ENCODE measurements around the gene CLDN19. TPM values are rescaled to one million over a fixed set of nuclear protein-coding genes. Genes with fewer than 3 reads are reported as not detected.

CLDN19 gene
- total RNA-seq, 1 experiment from 2014 or later: not detected

DNA sequence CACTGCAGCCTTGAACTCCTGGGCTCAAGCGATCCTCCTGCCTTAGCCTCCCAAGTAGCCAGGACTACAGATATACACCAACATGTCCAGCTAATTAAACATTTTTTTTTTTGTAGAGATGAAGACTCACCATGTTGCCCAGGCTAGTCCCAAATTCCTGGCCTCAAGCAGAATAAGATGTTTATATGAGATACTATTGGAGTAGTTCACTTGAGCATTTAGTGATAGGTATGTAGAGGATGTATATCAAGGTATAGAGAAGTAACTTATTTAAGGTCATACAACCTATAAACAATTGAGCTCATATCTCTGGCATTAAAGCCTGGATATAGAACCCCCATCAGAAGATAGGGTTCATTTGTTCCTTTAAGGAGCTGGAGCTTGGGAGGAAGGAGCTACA, 40.1 kb upstream of the CLDN19 start:
- Histone ChIP-seq H3K4me3 (ENCODE audit: low read depth, low read length, poor library complexity, severe bottlenecking) (no peak overlapping the region), H3K9me3 (ENCODE audit: low read depth, low read length, poor library complexity, severe bottlenecking) (no peaks in the 10 kb centered on the region), H3K4me1 (ENCODE audit: insufficient read depth, low read length, poor library complexity, severe bottlenecking) (no peaks in the 10 kb centered on the region), H3K27ac (ENCODE audit: low read depth, low read length, poor library complexity, severe bottlenecking) (no peak overlapping the region), H3K27me3 (replicated peaks; ENCODE audit: insufficient read depth, low read depth, low read length, poor library complexity) (no peaks in the 10 kb centered on the region), H3K36me3 (ENCODE audit: insufficient read depth, low read length, poor library complexity, severe bottlenecking) (peaks cover 48% of the 10 kb centered on the region)
- TF ChIP-seq EZH2 (IDR thresholded peaks at IDR 0.05; ENCODE audit: borderline replicate concordance, low read depth, low read length, poor library complexity, severe bottlenecking): no peak
- TF ChIP-seq, protein P1, sequence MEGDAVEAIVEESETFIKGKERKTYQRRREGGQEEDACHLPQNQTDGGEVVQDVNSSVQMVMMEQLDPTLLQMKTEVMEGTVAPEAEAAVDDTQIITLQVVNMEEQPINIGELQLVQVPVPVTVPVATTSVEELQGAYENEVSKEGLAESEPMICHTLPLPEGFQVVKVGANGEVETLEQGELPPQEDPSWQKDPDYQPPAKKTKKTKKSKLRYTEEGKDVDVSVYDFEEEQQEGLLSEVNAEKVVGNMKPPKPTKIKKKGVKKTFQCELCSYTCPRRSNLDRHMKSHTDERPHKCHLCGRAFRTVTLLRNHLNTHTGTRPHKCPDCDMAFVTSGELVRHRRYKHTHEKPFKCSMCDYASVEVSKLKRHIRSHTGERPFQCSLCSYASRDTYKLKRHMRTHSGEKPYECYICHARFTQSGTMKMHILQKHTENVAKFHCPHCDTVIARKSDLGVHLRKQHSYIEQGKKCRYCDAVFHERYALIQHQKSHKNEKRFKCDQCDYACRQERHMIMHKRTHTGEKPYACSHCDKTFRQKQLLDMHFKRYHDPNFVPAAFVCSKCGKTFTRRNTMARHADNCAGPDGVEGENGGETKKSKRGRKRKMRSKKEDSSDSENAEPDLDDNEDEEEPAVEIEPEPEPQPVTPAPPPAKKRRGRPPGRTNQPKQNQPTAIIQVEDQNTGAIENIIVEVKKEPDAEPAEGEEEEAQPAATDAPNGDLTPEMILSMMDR (conservative IDR thresholded peaks at IDR 0.05; ENCODE audit: low read depth, low read length): no peak
- BruUV-seq (replicated peaks): no TSS peak
- no peak for DNase-seq (ENCODE audit: low spot score)
- POLR2A ChIA-PET (ENCODE audit: low non-redundant PET): no interaction called here
- CTCF ChIA-PET: interaction anchor here (0.8 to 1.1 kb wide), 2 partner anchors 13 to 14 kb away, joined by 3 read pairs; no protein-coding TSS in a partner anchor
- intact Hi-C loops (cut with micrococcal nuclease; ENCODE audit: unreplicated experiment): no loop called here

DNA sequence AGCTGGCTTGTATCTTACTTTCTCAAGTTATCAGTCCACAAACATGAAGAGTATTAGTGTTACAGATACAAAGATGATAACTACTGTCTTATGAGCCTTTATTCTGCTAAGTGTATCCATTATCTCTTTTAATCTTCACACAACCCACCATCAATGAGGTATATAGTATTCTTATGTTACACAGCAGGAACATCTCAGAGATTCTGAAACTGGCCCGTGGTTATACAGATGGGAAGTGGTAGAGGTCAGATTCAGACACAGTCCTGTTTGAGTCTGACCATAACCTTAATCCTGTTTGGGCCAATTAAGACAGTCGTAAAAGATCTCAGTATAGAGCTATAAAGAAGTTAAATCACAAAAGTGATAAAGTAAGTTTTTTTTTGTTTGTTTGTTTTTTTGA, 39.7 kb upstream of the CLDN19 start:
- Histone ChIP-seq H3K9me3 (ENCODE audit: low read depth, low read length, poor library complexity, severe bottlenecking) (no peaks in the 10 kb centered on the region), H3K4me1 (ENCODE audit: insufficient read depth, low read length, poor library complexity, severe bottlenecking) (no peaks in the 10 kb centered on the region), H3K36me3 (ENCODE audit: insufficient read depth, low read length, poor library complexity, severe bottlenecking) (peaks cover 52% of the 10 kb centered on the region), H3K27me3 (replicated peaks; ENCODE audit: insufficient read depth, low read depth, low read length, poor library complexity) (no peaks in the 10 kb centered on the region), H3K4me3 (ENCODE audit: low read depth, low read length, poor library complexity, severe bottlenecking) (no peak overlapping the region), H3K27ac (ENCODE audit: low read depth, low read length, poor library complexity, severe bottlenecking) (no peak overlapping the region)
- TF ChIP-seq, protein P1 (conservative IDR thresholded peaks at IDR 0.05; ENCODE audit: low read depth, low read length): no peak
- TF ChIP-seq EZH2 (IDR thresholded peaks at IDR 0.05; ENCODE audit: borderline replicate concordance, low read depth, low read length, poor library complexity, severe bottlenecking): no peak
- intact Hi-C loops (cut with micrococcal nuclease; ENCODE audit: unreplicated experiment): loop anchor here (10.0 kb wide), 1 partner anchor 145 kb away; no protein-coding TSS in a partner anchor
- no peak for DNase-seq (ENCODE audit: low spot score)
- CTCF ChIA-PET: interaction anchor here (0.8 to 1.1 kb wide), 2 partner anchors 14 kb away, joined by 3 read pairs; no protein-coding TSS in a partner anchor
- POLR2A ChIA-PET (ENCODE audit: low non-redundant PET): no interaction called here
- BruUV-seq (replicated peaks): no TSS peak

DNA sequence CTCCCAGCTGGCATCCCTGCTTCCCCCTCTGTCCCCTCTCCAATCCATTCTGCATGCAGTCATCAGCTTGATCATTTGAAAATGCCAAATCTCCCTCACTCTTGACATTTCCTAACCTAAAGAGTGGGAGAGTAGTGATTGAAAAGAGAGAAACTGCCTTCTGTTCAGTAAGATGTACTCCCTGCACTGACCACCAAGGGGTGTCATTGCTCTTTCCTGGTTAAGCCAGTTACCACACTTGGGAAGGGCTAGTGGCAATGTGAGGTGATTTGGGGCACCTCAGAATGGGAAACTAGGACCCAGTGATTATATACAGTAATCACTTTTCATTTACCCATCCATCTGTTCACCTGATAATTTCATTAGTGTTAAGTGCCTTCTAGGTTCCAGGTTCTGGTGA, 37.8 kb upstream of the CLDN19 start:
- POLR2A ChIA-PET (ENCODE audit: low non-redundant PET): no interaction called here
- intact Hi-C loops (cut with micrococcal nuclease; ENCODE audit: unreplicated experiment): loop anchor here (1.0 to 10.0 kb wide), 2 partner anchors 147 to 295 kb away; no protein-coding TSS in a partner anchor
- H3K4me1 ChIP-seq (ENCODE audit: insufficient read depth, low read length, poor library complexity, severe bottlenecking): no peaks in the 10 kb centered on the region
- H3K4me3 ChIP-seq (ENCODE audit: low read depth, low read length, poor library complexity, severe bottlenecking): no peak overlapping the region
- no peak for TF ChIP-seq EZH2 (IDR thresholded peaks at IDR 0.05; ENCODE audit: borderline replicate concordance, low read depth, low read length, poor library complexity, severe bottlenecking)
- TF ChIP-seq, protein P1 (conservative IDR thresholded peaks at IDR 0.05; ENCODE audit: low read depth, low read length): peak; percentile 77
- peak; percentile 59 for DNase-seq (ENCODE audit: low spot score)
- CTCF ChIA-PET: interaction anchor here (1.0 to 2.4 kb wide), 2 partner anchors 136 to 296 kb away, joined by 7 to 24 read pairs; no protein-coding TSS in a partner anchor
- no TSS peak for BruUV-seq (replicated peaks)
- peaks cover 60% of the 10 kb centered on the region for H3K36me3 ChIP-seq (ENCODE audit: insufficient read depth, low read length, poor library complexity, severe bottlenecking)
- no peaks in the 10 kb centered on the region for H3K9me3 ChIP-seq (ENCODE audit: low read depth, low read length, poor library complexity, severe bottlenecking)
- no peak overlapping the region for H3K27ac ChIP-seq (ENCODE audit: low read depth, low read length, poor library complexity, severe bottlenecking)
- no peaks in the 10 kb centered on the region for H3K27me3 ChIP-seq (replicated peaks; ENCODE audit: insufficient read depth, low read depth, low read length, poor library complexity)
